RWPE1 (cell line): Measurements from ENCODE around the gene SPDYE2.
"Not testable (repeated sequence)": the region's sequence is repeated elsewhere in the genome, so short reads cannot be mapped to it uniquely, and the experiment has no call there.

Experiments used
- CTCF ChIA-PET: fragments of 350-600 bp; sonication (Branson Sonifier 250); formaldehyde crosslinking; extraction: SDS; loops from one replicate; lab custom pipeline; 2021; lab: Yijun Ruan, JAX
- POLR2A ChIA-PET: fragments of 400-600 bp; formaldehyde crosslinking; extraction: SDS; loops from one replicate; lab custom pipeline; 2020; ENCODE audit warnings: antibody characterized with exemption; ENCODE audit not compliant: low non-redundant PET; lab: Yijun Ruan, JAX
- DNase-seq: peaks from one replicate; pipeline ENCODE4 v3.0.0; 2012; ENCODE audit warnings: low spot score
- H3K27ac ChIP-seq: fragments of 450-650 bp; 2 replicates; pipeline ENCODE4 v1.5.1; 2017

The SPDYE2 gene

DNA sequence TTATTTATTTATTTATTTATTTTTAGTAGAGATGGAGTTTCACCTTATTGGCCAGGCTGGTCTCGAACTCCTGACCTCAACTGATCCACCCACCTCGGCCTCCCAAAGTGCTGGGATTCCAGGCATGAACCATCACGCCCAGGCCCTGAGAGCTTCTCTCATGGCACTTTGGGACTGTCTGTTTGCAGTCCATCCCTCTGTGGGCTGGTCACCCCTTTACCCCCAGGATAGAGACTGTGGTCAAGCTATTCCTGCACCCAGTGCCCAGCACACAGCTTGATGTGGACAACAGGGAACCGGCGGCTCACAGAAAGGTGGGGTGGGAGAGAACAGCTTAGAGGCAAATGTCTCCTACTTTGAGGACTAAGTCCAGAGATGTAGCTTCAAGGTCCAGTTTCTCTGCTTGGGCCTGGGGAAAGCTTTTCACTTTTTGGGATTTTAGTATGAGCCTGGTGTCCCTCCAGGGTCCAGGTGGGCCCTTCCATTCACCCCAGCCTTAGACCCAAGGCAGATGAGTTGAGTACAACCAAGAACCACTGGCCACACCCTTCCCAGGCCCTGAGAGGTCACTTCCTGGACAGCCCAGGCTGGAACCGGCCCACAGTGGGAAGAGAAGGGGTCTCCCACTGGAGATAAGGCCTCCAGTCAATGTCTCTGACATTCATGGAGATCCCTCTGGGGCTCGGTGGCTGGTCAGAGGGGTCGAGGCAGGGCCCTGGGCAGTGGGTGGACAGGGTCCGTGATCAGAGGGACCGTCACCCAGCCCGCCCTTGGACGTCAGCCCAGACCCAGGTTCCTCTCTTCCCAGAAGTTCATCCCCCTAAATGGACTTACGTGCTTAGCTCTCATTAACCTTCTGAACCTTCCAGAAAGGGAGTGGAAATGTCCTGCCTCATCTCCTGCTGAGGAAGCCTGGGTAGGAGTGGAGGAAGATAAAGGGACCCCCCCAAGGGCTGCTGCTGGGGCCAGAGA, 22.9 kb upstream of the SPDYE2 start:
- DNase-seq, CTCF ChIA-PET, H3K27ac ChIP-seq, POLR2A ChIA-PET: not testable (repeated sequence)

DNA sequence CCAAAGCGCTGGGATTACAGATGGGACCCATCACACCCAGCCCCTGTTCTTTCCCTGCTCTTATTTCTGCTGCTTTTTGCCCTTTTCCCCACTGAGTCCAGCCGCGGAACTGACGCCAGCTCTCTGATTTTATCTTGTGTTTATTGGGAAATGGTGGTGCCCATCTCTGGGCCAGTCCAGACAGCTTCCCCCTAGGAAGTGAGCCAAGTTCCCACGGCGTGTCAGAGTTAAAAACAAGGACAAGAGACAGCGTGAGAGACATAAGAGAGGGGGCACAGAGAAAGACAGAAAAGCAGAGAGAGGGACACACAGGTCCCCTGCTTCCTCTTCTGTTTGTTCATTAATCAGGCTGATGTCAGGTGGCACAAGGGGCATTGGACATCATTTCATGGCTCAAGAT, 19.4 kb upstream of the SPDYE2 start:
- POLR2A ChIA-PET, DNase-seq, CTCF ChIA-PET, H3K27ac ChIP-seq: not testable (repeated sequence)

DNA sequence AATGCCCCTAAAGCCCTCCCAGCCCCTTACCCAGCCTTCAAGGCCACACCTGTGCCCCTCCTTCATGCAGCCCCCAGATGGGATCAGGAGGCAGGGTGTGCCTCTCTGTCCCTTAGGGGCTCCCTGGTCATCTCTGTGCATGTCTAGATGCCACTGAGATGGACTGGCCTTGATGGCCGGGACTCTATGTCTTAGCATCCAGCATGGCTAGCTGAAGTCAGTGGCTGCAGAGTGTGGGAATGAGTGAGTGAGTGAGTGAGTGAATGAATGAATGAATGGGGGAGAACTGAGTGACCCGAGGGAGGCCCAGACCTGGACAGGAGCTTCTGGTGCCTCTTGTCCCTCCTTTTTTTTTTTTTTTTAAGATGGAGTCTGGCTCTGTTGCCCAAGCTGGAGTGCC, 18.9 kb upstream of the SPDYE2 start:
- CTCF ChIA-PET, POLR2A ChIA-PET, DNase-seq, H3K27ac ChIP-seq: not testable (repeated sequence)

DNA sequence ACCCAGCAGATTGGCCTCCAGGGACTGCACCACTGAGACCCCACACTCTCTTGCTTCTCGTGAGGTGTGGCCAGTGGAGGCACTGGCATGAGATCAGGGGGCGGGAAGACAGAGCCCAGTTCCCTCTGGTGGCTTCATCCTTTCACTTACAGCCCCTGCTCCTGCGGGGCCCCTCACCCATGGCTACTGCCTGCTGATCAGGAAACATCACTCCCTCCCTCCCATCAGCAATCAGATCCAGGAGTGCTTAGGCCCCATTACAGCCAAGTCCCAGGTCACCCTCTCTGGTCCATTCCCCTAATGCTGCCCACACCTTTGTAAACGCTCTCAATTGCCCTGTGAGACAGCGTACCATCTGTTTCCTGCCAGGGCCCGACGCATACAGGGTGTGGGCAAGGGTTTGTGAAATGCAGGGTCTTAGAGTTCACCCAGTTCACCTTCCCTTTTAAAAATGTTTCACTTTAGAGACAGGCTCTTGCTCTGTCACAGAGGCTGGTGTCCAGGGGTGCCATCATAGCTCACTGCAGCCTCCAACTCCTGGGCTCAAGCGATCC, 15.9 kb upstream of the SPDYE2 start:
- DNase-seq, CTCF ChIA-PET, POLR2A ChIA-PET, H3K27ac ChIP-seq: not testable (repeated sequence)

DNA sequence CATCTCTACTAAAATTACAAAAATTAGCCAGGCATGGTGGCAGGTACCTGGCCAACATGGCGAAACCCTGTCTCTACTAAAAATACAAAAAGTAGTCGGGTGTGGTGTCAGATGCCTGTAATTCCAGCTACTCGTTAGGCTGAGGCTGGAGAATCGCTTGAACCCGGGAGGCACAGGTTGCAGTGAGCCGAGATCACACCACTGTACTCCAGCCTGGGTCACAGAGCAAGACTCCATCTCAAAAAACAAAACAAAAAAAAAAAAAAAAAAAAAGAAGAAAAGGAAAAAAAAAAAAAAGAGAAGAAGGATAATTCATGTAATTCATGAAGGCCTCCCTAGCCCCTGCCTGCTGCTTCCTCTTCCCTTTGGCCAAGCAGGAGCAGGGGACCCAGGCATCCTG, 10.4 kb upstream of the SPDYE2 start:
- POLR2A ChIA-PET, DNase-seq, H3K27ac ChIP-seq, CTCF ChIA-PET: not testable (repeated sequence)

DNA sequence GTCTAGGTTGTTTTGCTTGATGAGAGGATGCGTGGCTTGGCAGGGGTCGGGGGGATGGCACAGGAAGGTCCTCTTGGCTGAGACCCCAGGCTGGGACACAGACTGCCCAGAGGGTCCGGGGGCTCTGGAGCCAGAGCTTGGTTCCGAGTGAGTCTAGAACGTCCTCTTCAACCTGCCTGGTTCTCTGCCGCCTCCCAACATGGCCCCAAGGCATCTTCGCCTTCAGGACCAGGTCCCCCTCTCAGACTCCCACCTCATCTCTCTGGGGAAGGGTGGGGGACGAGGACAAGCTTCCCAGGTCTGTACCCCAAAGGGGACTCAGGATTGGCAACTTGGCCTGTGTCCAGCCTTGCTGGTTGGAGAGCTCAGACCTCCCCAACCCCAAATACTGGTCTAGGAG, 8.9 kb upstream of the SPDYE2 start:
- CTCF ChIA-PET, DNase-seq, POLR2A ChIA-PET: not testable (repeated sequence)

DNA sequence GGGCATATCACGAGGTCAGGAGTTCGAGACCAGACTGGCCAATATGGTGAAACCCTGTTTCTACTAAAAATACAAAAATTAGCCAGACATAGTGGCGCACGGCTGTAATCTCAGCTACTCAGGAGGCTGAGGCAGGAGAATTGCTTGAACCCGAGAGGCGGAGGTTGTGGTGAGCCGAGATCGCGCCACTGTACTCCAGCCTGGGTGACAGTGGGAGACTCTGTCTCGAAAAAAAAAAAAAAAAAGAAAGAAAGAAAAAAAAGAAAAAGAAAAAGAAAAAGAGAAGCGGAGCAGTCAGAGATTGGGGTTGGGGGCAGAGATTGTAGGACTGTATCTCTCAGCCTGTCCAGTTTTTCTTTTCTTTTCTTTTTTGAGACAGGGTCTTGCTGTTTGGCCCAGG, 8.3 kb upstream of the SPDYE2 start:
- H3K27ac ChIP-seq, DNase-seq, POLR2A ChIA-PET, CTCF ChIA-PET: not testable (repeated sequence)

More for the DNA sequence above, 8.9 kb upstream of the SPDYE2 start:
- H3K27ac ChIP-seq, result not testable (repeated sequence)

DNA sequence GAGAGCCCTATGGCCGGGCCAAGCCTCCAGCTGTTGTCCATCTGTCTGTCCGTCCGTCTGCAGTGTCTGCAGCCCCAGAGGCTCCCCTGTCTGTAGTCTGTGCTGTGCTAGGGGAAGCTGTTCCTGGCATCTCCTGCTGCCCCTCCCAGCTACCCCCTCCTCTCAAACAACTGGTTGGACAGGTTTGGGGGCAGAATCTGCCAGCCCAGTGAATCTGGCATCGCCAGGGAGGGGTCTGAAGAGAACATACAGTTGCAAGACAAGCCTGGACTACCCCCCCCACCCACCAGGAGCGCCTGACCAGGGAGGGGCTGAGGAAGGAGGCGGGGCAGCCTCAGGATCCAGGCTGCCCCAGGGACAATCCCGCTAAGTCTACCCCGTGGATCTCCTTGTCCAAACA, 7.4 kb upstream of the SPDYE2 start, which contains the start of gene UPK3BL2:
UPK3BL2 (minus strand) TSS at position 101 of the 400 bp plus-strand sequence; CDS start at position 41, 60 bp downstream.
- POLR2A ChIA-PET, H3K27ac ChIP-seq, DNase-seq, CTCF ChIA-PET: not testable (repeated sequence)

DNA sequence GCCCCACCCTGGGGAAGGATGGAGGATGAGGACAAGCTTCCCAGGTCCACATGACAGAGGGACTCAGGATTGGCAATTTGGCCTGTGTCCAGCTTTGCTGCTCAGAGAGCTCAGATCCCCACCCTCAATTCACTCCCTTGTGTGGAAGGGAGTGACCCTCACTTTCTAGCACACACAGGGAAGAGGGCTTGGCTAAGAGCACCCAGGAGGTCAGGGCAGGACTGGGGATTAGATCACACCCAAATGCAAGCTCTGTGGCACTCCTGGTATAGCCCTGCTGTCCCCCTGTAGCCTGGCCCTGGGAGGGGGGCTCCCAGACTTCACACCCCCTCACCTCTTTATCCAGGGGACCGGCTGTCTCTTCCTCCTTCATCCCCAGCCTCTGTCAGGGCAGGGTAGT, 6.7 kb upstream of the SPDYE2 start:
- H3K27ac ChIP-seq, CTCF ChIA-PET, DNase-seq: not testable (repeated sequence)
- POLR2A ChIA-PET, result interaction anchor here (0.6 kb wide), 1 partner anchor 112 kb away, joined by 5 read pairs; no protein-coding TSS in a partner anchor

DNA sequence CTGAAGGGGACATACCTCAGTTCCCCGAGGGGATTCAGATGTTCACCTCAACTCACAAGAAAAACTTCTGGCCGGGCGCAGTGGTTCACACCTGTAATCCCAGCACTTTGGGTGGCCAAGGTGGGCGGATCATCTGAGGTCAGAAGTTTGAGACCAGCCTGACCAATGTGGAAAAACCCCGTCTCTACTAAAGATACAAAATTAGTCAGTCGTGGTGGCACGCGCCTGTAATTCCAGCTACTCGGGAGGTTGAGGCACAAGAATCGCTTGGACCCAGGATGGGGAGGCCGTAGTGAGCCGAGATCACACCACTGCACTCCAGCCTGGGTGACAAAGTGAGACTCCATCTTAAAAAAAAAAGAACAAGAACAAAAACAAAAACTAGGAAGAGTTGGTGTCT, 5.7 kb upstream of the SPDYE2 start:
- H3K27ac ChIP-seq, DNase-seq, POLR2A ChIA-PET, CTCF ChIA-PET: not testable (repeated sequence)

DNA sequence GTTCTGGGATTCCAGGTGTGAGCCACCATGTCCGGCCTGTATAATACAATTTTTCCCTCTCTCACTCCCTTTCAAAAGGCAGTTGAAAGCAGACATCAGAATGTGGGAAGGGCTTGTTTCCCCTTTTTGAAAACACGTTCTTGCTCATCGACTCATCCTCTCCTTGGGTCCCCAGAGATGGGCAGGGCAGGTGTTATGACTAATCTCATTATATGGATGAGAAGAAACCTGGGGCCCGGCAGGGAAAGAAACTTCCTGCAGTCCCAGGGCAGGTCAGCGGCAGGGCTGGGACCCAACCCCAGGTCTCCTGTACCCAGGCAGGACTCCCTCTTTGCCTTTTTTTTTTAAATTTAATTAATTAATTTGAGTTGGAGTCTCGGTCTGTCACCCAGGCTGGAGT, 4.7 kb upstream of the SPDYE2 start:
- DNase-seq, H3K27ac ChIP-seq, POLR2A ChIA-PET, CTCF ChIA-PET: not testable (repeated sequence)

DNA sequence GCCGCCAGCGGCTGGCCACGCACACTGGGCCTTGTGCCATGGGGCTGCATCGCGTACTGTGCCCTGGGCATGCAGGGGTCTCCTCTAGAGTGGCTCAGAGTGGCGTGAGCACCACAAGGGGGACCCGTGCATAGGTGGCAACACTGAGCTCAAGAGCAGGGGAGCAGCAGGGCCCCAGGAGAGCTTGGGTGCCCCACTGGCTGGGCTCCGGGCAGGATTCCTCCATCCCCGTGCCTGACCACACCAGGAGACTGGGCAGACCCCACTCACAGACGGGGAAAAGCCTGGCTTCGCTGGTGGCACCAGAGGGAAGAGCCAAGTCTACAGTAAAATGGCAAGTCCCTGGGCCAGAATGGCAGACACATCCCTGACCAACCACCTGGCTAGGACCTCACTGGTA, 17.6 kb downstream of the SPDYE2 start:
- DNase-seq, H3K27ac ChIP-seq, CTCF ChIA-PET, POLR2A ChIA-PET: not testable (repeated sequence)
